ENCODE results near the gene NFIX. TPM values are rescaled to one million over a fixed set of nuclear protein-coding genes. Genes with fewer than 3 reads are reported as not detected.

The NFIX gene
- total RNA-seq, 1 experiment from 2014 or later, result 16.4 TPM

DNA sequence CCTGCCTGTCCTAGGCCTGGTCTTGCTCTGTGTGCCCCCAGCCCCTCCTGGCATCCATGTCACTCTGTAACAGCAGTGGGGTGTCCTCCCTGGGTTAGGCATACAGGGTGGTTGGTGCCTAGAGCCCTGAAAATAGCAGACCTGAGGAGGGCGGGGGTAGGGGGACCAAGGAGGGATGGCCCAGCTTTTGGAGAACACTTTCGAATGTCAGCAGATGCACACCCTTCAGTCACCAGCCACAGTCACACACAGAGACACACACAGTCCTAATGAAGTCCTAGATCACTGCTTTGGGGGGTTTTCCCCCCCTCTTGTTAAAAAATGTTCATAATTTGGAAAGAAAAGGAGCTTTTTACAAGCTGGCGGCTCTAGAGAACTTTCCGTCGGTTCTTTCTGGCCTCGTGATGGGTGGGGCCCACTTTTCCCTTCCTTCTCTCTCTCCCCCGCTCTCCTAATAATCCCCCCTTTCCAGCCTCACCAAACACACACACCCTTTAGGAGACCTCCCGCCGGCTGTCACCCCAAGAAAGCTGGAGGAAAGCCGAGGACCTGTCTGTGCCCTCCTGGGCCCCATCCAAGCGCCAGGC is 59.4 kb downstream of the NFIX start:
- Mint-ChIP-seq H3K27ac (ENCODE audit: unreplicated experiment) (no peak overlapping the region), H3K4me3 (ENCODE audit: low read depth, unreplicated experiment) (no peak overlapping the region), H3K4me1 (ENCODE audit: low read depth, unreplicated experiment) (peaks cover 41% of the 10 kb centered on the region), H3K9me3 (ENCODE audit: low read depth, unreplicated experiment) (no peaks in the 10 kb centered on the region), H3K36me3 (ENCODE audit: insufficient read depth, unreplicated experiment) (peaks cover 6% of the 10 kb centered on the region), H3K27me3 (ENCODE audit: unreplicated experiment) (no peaks in the 10 kb centered on the region)
- intact Hi-C loops (cut with micrococcal nuclease; ENCODE audit: unreplicated experiment), result no loop called here
- BruUV-seq (replicated peaks), result no TSS peak
- TF ChIP-seq, protein P1, sequence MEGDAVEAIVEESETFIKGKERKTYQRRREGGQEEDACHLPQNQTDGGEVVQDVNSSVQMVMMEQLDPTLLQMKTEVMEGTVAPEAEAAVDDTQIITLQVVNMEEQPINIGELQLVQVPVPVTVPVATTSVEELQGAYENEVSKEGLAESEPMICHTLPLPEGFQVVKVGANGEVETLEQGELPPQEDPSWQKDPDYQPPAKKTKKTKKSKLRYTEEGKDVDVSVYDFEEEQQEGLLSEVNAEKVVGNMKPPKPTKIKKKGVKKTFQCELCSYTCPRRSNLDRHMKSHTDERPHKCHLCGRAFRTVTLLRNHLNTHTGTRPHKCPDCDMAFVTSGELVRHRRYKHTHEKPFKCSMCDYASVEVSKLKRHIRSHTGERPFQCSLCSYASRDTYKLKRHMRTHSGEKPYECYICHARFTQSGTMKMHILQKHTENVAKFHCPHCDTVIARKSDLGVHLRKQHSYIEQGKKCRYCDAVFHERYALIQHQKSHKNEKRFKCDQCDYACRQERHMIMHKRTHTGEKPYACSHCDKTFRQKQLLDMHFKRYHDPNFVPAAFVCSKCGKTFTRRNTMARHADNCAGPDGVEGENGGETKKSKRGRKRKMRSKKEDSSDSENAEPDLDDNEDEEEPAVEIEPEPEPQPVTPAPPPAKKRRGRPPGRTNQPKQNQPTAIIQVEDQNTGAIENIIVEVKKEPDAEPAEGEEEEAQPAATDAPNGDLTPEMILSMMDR (IDR thresholded peaks at IDR 0.05; ENCODE audit: unreplicated experiment), result no peak
- CTCF ChIA-PET, result interaction anchor here (0.6 to 1.5 kb wide), 7 partner anchors 14 to 89 kb away, joined by 3 to 5 read pairs (median 3); no protein-coding TSS in a partner anchor
- DNase-seq, result no peak

DNA sequence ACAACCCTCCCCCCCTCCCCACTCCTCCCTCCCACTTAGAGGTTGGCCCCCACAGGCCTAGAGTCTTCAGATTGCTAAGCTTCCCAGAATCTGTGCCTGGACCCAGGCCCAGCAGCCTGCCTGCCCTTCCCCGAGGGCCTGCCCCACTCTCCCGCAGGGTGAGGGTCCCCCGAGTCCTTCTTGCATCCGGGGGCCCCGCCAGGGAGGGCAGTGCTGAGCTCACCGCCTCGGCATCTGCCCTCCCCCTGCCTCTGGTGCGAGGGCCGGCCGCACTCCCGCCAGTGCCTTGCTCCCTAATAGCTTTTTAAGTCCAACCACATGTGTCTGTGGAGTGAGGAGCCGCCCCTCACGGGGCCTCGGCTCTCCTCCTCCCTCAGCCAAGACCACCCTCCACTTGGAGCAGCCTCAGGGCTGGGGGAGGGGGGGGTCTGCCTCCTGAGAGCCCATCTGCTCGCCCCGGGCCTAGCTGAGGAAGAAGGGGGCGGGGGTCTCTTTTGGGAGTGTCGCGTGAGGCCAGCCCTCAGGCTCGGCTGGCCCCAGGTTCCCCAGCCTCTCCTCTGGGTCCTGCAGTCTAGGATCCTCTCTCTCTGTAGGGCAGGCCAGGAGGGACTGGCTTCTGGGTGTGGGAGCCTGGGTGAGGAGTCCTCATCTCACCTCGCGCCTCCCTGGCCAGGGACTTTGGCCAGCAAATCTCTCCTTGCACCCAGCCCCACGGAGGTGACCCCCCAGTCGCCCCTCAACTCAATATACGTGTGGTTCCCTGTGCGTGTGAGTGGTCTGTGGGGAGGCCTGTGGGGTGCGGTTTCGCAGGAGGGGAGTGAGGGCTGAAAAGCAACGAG is 60.2 kb downstream of the NFIX start:
- CTCF ChIA-PET, result interaction anchor here (0.6 to 1.5 kb wide), 6 partner anchors 15 to 690 kb away, joined by 3 to 5 read pairs (median 3); no protein-coding TSS in a partner anchor
- no TSS peak for BruUV-seq (replicated peaks)

DNA sequence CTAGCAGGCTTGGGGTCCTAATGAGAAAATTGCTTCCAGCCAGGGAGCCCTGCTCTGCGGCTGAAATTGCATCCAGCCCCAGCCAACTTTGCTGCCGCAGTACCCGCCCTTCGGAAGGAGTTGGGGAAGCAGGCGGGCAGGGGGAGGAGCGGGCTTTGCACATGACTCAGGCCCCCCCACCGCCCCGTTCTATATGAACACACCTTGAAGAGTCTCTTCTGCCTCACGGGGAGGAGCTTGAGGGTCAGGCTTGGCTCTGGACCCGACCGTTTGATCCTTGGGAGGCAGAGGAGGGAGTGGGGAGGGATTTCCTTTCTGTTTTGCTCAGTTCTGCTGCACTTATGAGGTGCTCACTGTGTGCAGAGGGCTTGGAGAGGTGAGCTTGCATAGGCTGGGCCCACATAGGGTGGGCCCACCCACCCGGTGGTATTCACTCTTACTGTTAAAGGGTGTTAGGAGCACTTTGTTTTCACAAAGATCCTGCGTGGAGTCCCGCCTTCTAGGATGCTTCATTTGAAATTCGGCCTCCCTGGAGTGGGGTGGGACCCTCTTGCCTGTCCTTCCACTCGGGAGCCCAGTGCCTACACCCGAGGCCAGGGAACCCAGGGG is 60.9 kb downstream of the NFIX start:
- Mint-ChIP-seq H3K4me1 (ENCODE audit: low read depth, unreplicated experiment) (peaks cover 28% of the 10 kb centered on the region), H3K9me3 (ENCODE audit: low read depth, unreplicated experiment) (no peaks in the 10 kb centered on the region), H3K36me3 (ENCODE audit: insufficient read depth, unreplicated experiment) (peaks cover 6% of the 10 kb centered on the region), H3K27ac (ENCODE audit: unreplicated experiment) (no peak overlapping the region), H3K27me3 (ENCODE audit: unreplicated experiment) (no peaks in the 10 kb centered on the region), H3K4me3 (ENCODE audit: low read depth, unreplicated experiment) (no peak overlapping the region)
- CTCF ChIA-PET, result interaction anchor here (0.6 to 1.2 kb wide), 2 partner anchors 71 to 689 kb away, joined by 3 to 4 read pairs; no protein-coding TSS in a partner anchor
- TF ChIP-seq, protein P1 (IDR thresholded peaks at IDR 0.05; ENCODE audit: unreplicated experiment), result no peak
- intact Hi-C loops (cut with micrococcal nuclease; ENCODE audit: unreplicated experiment), result no loop called here
- DNase-seq, result peak; percentile 45
- BruUV-seq (replicated peaks), result no TSS peak

More for the DNA sequence above, 60.2 kb downstream of the NFIX start:
- no peak overlapping the region for H3K27ac Mint-ChIP-seq (ENCODE audit: unreplicated experiment)
- peak; percentile 36 for DNase-seq
- intact Hi-C loops (cut with micrococcal nuclease; ENCODE audit: unreplicated experiment), result no loop called here
- H3K4me3 Mint-ChIP-seq (ENCODE audit: low read depth, unreplicated experiment), result no peak overlapping the region
- TF ChIP-seq, protein P1 (IDR thresholded peaks at IDR 0.05; ENCODE audit: unreplicated experiment), result no peak
- no peaks in the 10 kb centered on the region for H3K9me3 Mint-ChIP-seq (ENCODE audit: low read depth, unreplicated experiment)
- no peaks in the 10 kb centered on the region for H3K27me3 Mint-ChIP-seq (ENCODE audit: unreplicated experiment)
- peaks cover 35% of the 10 kb centered on the region for H3K4me1 Mint-ChIP-seq (ENCODE audit: low read depth, unreplicated experiment)
- H3K36me3 Mint-ChIP-seq (ENCODE audit: insufficient read depth, unreplicated experiment), result peaks cover 6% of the 10 kb centered on the region

DNA sequence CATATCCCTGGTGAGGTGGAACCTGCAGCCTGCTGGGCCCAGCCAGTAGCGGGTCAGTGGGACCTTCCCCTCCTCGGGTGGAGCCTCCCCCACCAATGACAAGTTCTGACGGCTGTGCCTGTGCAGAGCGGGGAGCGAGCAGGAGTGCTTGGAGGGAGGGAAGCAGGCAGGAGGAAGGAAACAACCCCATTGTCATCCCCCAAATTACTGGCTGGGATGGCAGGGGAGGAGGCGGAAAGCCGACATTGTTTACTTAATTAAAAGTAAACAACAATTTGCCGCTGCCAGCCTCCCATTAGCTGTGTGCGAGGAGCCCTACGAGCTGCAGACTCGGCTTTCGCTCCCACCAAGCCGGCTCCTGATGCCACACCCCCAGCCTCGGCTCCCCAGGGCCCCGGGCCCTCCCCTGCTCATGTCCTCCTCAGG is 61.9 kb downstream of the NFIX start:
- Mint-ChIP-seq H3K27me3 (ENCODE audit: unreplicated experiment) (no peaks in the 10 kb centered on the region), H3K4me1 (ENCODE audit: low read depth, unreplicated experiment) (peaks cover 17% of the 10 kb centered on the region), H3K36me3 (ENCODE audit: insufficient read depth, unreplicated experiment) (peaks cover 6% of the 10 kb centered on the region), H3K9me3 (ENCODE audit: low read depth, unreplicated experiment) (no peaks in the 10 kb centered on the region), H3K27ac (ENCODE audit: unreplicated experiment) (no peak overlapping the region), H3K4me3 (ENCODE audit: low read depth, unreplicated experiment) (no peak overlapping the region)
- no TSS peak for BruUV-seq (replicated peaks)
- no peak for DNase-seq
- intact Hi-C loops (cut with micrococcal nuclease; ENCODE audit: unreplicated experiment), result no loop called here
- CTCF ChIA-PET, result no interaction called here
- TF ChIP-seq, protein P1 (IDR thresholded peaks at IDR 0.05; ENCODE audit: unreplicated experiment), result no peak
